H1 (cell line): ENCODE data around the gene AAMDC. TPM values are rescaled to one million over a fixed set of nuclear protein-coding genes. Genes with fewer than 3 reads are reported as not detected.

Experiments
- CTCF ChIA-PET: fragments of 300-600 bp; sonication (Branson Sonifier 250); formaldehyde crosslinking; loops from one replicate; lab custom pipeline; 2021; ENCODE audit not compliant: partially characterized antibody; lab: Charles Lee
- POLR2A ChIA-PET: fragments of 300-600 bp; sonication (Branson Sonifier 250); formaldehyde crosslinking; loops from one replicate; lab custom pipeline; 2021; ENCODE audit warnings: inconsistent platforms; ENCODE audit not compliant: partially characterized antibody; lab: Charles Lee
- DNase-seq, 2 experiments: peaks; one replicate each; pipeline versions ENCODE4 v3.0.0 to v3.0.0-alpha.2; 2010 to 2022; ENCODE audit warnings: low spot score in 2 of 2, low read depth in 1 of 2, mixed read lengths in 1 of 2
- FAIRE-seq: peaks from 2 replicates; lab custom pipeline; 2011; peaks lifted over from hg19 to GRCh38; lab: Jason Lieb, UNC
- H2AFZ ChIP-seq: 2 replicates; pipeline ENCODE4 v1.8.1; 2012; ENCODE audit warnings: low read length, inconsistent platforms
- H2AK5ac ChIP-seq: 2 replicates; pipeline ENCODE4 v1.6.1; 2013; ENCODE audit warnings: low read depth, low read length
- H2BK120ac ChIP-seq: replicated peaks from 2 replicates; pipeline ENCODE3; 2013; ENCODE audit warnings: low read depth, low read length, inconsistent platforms
- H2BK12ac ChIP-seq: 2 replicates; pipeline ENCODE4 v1.6.1; 2013; ENCODE audit warnings: low read depth, low read length
- H2BK15ac ChIP-seq: 2 replicates; pipeline ENCODE4 v1.6.1; 2013; ENCODE audit warnings: low read length
- H2BK20ac ChIP-seq: 2 replicates; pipeline ENCODE4 v1.6.1; 2013; ENCODE audit warnings: low read length
- H2BK5ac ChIP-seq: 2 replicates; pipeline ENCODE4 v1.6.1; 2013; ENCODE audit warnings: low read depth, low read length
- H3K14ac ChIP-seq: 2 replicates; pipeline ENCODE4 v1.6.1; 2013; ENCODE audit warnings: inconsistent platforms; ENCODE audit not compliant: insufficient read length
- H3K18ac ChIP-seq: 2 replicates; pipeline ENCODE4 v1.6.1; 2013; ENCODE audit warnings: low read length; ENCODE audit errors: extremely low read depth
- H3K23ac ChIP-seq: 2 replicates; pipeline ENCODE4 v1.6.1; 2013; ENCODE audit warnings: inconsistent platforms; ENCODE audit not compliant: insufficient read length
- H3K23me2 ChIP-seq: 2 replicates; pipeline ENCODE4 v1.6.1; 2013; ENCODE audit warnings: low read depth, low read length
- H3K27ac ChIP-seq: 2 replicates; pipeline ENCODE4 v1.6.1; 2011; ENCODE audit warnings: low read depth, low read length, inconsistent platforms
- H3K27me3 ChIP-seq, 4 experiments: replicated peaks in 1 of 4; 1 replicate in 1 of 4; 2 replicates in 3 of 4; pipeline versions ENCODE4 v1.6.1 to v1.8.1; 2011 to 2013; ENCODE audit warnings: low read length in 3 of 4, mild to moderate bottlenecking in 3 of 4, inconsistent platforms in 2 of 4, mixed read lengths in 2 of 4, moderate library complexity in 1 of 4; ENCODE audit not compliant: control insufficient read depth in 3 of 4, insufficient read depth in 3 of 4; ENCODE audit errors: extremely low read depth in 1 of 4
- H3K36me3 ChIP-seq, 4 experiments: 2 replicates each; pipeline versions ENCODE4 v1.6.1 to v1.8.1; 2011 to 2013; ENCODE audit warnings: mild to moderate bottlenecking in 4 of 4, low read length in 3 of 4, moderate library complexity in 2 of 4, control low read depth in 1 of 4, inconsistent platforms in 1 of 4; ENCODE audit not compliant: insufficient read depth in 4 of 4, control insufficient read depth in 2 of 4
- H3K4ac ChIP-seq: replicated peaks from 2 replicates; pipeline ENCODE3; 2013; ENCODE audit warnings: low read length, low read depth, mixed read lengths, inconsistent platforms; ENCODE audit not compliant: insufficient read length
- H3K4me1 ChIP-seq, 4 experiments: replicated peaks in 1 of 4; 1 replicate in 1 of 4; 2 replicates in 3 of 4; pipeline versions ENCODE4 v1.6.1 to v1.8.1; 2011 to 2013; ENCODE audit warnings: low read length in 3 of 4, inconsistent platforms in 2 of 4, mixed read lengths in 1 of 4; ENCODE audit not compliant: insufficient read depth in 4 of 4, control insufficient read depth in 3 of 4
- H3K4me2 ChIP-seq, 2 experiments: 2 replicates each; pipeline versions ENCODE4 v1.6.1 to v1.8.1; 2011 to 2013; ENCODE audit warnings: low read depth in 2 of 2, low read length in 2 of 2, control low read depth in 1 of 2, inconsistent platforms in 1 of 2, mild to moderate bottlenecking in 1 of 2; ENCODE audit not compliant: insufficient read depth in 1 of 2
- H3K4me3 ChIP-seq, 4 experiments: fragments of 200-600, 300-600 bp in 1 of 4; sonication (generic), shearing (Covaris generic), sonication (Bioruptor Twin) in 1 of 4; 2 replicates each; pipeline versions ENCODE4 v1.5.1 to v1.8.1; 2011 to 2016; ENCODE audit warnings: low read length in 4 of 4, low read depth in 3 of 4, control low read depth in 2 of 4, inconsistent platforms in 2 of 4, mild to moderate bottlenecking in 2 of 4, mixed read lengths in 1 of 4, moderate library complexity in 1 of 4; ENCODE audit not compliant: insufficient read depth in 2 of 4; ENCODE audit errors: extremely low read depth in 1 of 4
- H3K56ac ChIP-seq: replicated peaks from 2 replicates; pipeline ENCODE3; 2013; ENCODE audit warnings: low read depth, mild to moderate bottlenecking, mixed read lengths, low read length, inconsistent platforms; ENCODE audit not compliant: insufficient read length
- H3K79me1 ChIP-seq: 2 replicates; pipeline ENCODE4 v1.6.1; 2013; ENCODE audit warnings: low read depth, low read length, control low read depth
- H3K79me2 ChIP-seq, 2 experiments: 2 replicates each; pipeline versions ENCODE4 v1.6.1 to v1.8.1; 2012 to 2013; ENCODE audit warnings: low read length in 2 of 2, mild to moderate bottlenecking in 2 of 2, inconsistent platforms in 1 of 2; ENCODE audit not compliant: insufficient read depth in 2 of 2, control insufficient read depth in 1 of 2
- H3K9ac ChIP-seq, 4 experiments: replicated peaks in 1 of 4; 1 replicate in 1 of 4; 2 replicates in 3 of 4; pipeline versions ENCODE4 v1.6.1 to v1.8.1; 2011 to 2013; ENCODE audit warnings: low read depth in 3 of 4, low read length in 3 of 4, control low read depth in 2 of 4, mild to moderate bottlenecking in 2 of 4, moderate library complexity in 2 of 4, inconsistent platforms in 1 of 4; ENCODE audit errors: extremely low read depth in 1 of 4
- H3K9me3 ChIP-seq, 2 experiments: 2 replicates each; pipeline versions ENCODE4 v1.6.1 to v1.8.1; 2012 to 2013; ENCODE audit warnings: mild to moderate bottlenecking in 2 of 2, moderate library complexity in 2 of 2, control low read depth in 1 of 2, inconsistent platforms in 1 of 2, low read depth in 1 of 2, low read length in 1 of 2, mixed read lengths in 1 of 2; ENCODE audit not compliant: insufficient read depth in 2 of 2
- H4K20me1 ChIP-seq, 2 experiments: replicated peaks in 1 of 2; 2 replicates each; pipeline versions ENCODE3 to v1.8.1; 2011 to 2013; ENCODE audit warnings: inconsistent platforms in 2 of 2, low read length in 2 of 2, mild to moderate bottlenecking in 1 of 2; ENCODE audit not compliant: insufficient read depth in 2 of 2, control insufficient read depth in 1 of 2
- H4K5ac ChIP-seq: 2 replicates; pipeline ENCODE4 v1.6.1; 2013; ENCODE audit warnings: low read length, low read depth, mixed read lengths, inconsistent platforms; ENCODE audit not compliant: insufficient read length
- H4K8ac ChIP-seq: 2 replicates; pipeline ENCODE4 v1.8.0; 2013; ENCODE audit warnings: mild to moderate bottlenecking, moderate library complexity, low read length, inconsistent platforms; ENCODE audit not compliant: insufficient read depth; ENCODE audit errors: extremely low read depth
- H4K91ac ChIP-seq: replicated peaks from 2 replicates; pipeline ENCODE3; 2013; ENCODE audit warnings: low read length, mixed read lengths, inconsistent platforms; ENCODE audit not compliant: insufficient read length
- BRCA1 ChIP-seq: IDR thresholded peaks from 2 replicates; pipeline ENCODE4 v1.6.1; 2012; ENCODE audit warnings: low read depth, low read length, improper control_type of control experiment
- CTBP2 ChIP-seq: IDR thresholded peaks from 2 replicates; pipeline ENCODE4 v1.7.0; 2011; ENCODE audit warnings: borderline replicate concordance, mild to moderate bottlenecking, moderate library complexity, mixed read lengths, low read length; ENCODE audit not compliant: insufficient read depth, insufficient read length
- EP300 ChIP-seq, 2 experiments: IDR thresholded peaks; 1 replicate in 1 of 2; 2 replicates in 1 of 2; pipeline ENCODE4 v1.6.1; 2011 to 2012; ENCODE audit warnings: low read depth in 2 of 2, low read length in 2 of 2, mild to moderate bottlenecking in 2 of 2, borderline replicate concordance in 1 of 2, inconsistent platforms in 1 of 2, moderate library complexity in 1 of 2
- KDM4A ChIP-seq: IDR thresholded peaks from one replicate; pipeline ENCODE4 v1.7.1; 2012; ENCODE audit warnings: low read depth, mild to moderate bottlenecking, moderate library complexity, low read length, inconsistent platforms; ENCODE audit not compliant: severe bottlenecking
- SIN3A ChIP-seq, 2 experiments: IDR thresholded peaks in 1 of 2; conservative IDR thresholded peaks in 1 of 2; 2 replicates each; pipeline ENCODE4 v1.6.1; 2011 to 2012; ENCODE audit warnings: low read length in 2 of 2, improper control_type of control experiment in 1 of 2, low read depth in 1 of 2, mild to moderate bottlenecking in 1 of 2
- TCF12 ChIP-seq: IDR thresholded peaks from 2 replicates; pipeline ENCODE4 v1.6.1; 2011; ENCODE audit warnings: low read depth, mild to moderate bottlenecking, low read length
- WGBS, 2 experiments: shearing (Covaris generic) in 1 of 2; methylation state at CpG; one replicate each; pipeline versions ENCODE4 v1.1.6 to v1.1.7; 2013 to 2015; ENCODE audit warnings: low lambda C conversion rate in 2 of 2, mixed read lengths in 2 of 2, inconsistent platforms in 1 of 2, low coverage in 1 of 2, missing lambda C conversion rate in 1 of 2; ENCODE audit not compliant: insufficient replicate concordance in 2 of 2, insufficient coverage in 1 of 2, insufficient read length in 1 of 2; ENCODE audit errors: extremely low coverage in 1 of 2, missing lambda C conversion rate in 1 of 2; 5-methylcytosine and 5-hydroxymethylcytosine counted together
- polyA plus RNA-seq, 7 experiments: library from polyadenylated mRNA; depleted of rRNA in 3 of 7; stranded (reverse) in 5 of 7; unstranded in 2 of 7; fragments of >200 nt in 5 of 7; fragments of 200-250 nt in 2 of 7; gene quantifications; 1 replicate in 5 of 7; 2 replicates in 1 of 7; 4 replicates in 1 of 7; pipeline versions ENCODE4 v1.2.1 to v1.2.3, GENCODE V29; 2011 to 2013; ENCODE audit warnings: missing spikeins in 2 of 7, mixed read lengths in 2 of 7
- total RNA-seq: library from RNA; stranded (reverse); fragmentation: NEBNext Ultra II Directional; extraction: Animal tissue kit (Norgen Biotek cat#: 25700); gene quantifications from 2 replicates; pipeline ENCODE4 v1.2.1, GENCODE V29; 2021
- TF ChIP-seq, protein P1 (sequence below): IDR thresholded peaks from 2 replicates; pipeline ENCODE4 v1.6.1; 2011; ENCODE audit warnings: low read depth, mild to moderate bottlenecking, low read length; ENCODE audit not compliant: insufficient read depth

AAMDC gene
- total and polyA plus RNA-seq, 2 of the 8 experiments (the other 6 are each of a cell fraction or from before 2014, with no cell fraction given): 17.2 to 19.5 TPM

DNA sequence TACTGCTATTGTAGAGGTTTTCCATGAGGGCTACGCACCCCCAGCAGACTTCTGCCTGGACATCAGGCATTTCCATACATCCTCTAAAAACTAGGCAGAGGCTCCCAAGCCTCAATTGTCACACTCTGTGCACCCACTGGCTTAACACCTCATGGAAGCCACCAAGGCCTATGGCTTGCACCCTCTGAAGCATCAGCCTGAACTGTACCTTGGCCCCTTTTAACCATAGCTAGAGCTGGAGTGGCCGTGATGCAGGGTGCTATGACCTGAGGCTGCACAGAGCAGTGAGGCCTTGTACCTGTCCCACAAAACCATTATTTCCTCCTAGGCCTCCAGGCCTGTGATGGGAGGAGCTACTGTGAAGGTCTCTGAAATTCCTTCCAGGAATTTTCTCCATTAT is 33.9 kb downstream of the AAMDC start:
- Histone ChIP-seq H2BK15ac (no peak overlapping the region), H2BK120ac (no peak overlapping the region), H3K36me3 (peaks cover 0 to 27% (median 7%) of the 10 kb centered on the region in 4 experiments; a peak in 5 of 8 replicates), H3K27ac (no peak overlapping the region), H3K23me2 (no peaks in the 10 kb centered on the region), H2BK20ac (no peak overlapping the region), H3K56ac (no peak overlapping the region), H2BK5ac (no peak overlapping the region), H4K8ac (no peak overlapping the region), H3K79me2 (no peaks in the 10 kb centered on the region), H3K9me3 (peaks cover 26 to 30% of the 10 kb centered on the region in 2 experiments), H3K27me3 (no peaks in the 10 kb centered on the region), H2AK5ac (no peak overlapping the region), H3K14ac (no peak overlapping the region)
- POLR2A ChIA-PET: interaction anchor here (0.5 kb wide), 1 partner anchor 26 kb away, joined by 5 read pairs; no protein-coding TSS in a partner anchor
- no peak for FAIRE-seq
- 94% methylated on average over 2 of the region's 2 CpGs; no CpG with 5 or more reads in 1 of the 2 experiments for WGBS, 2 experiments
- no peak for TF ChIP-seq KDM4A
- no peak for TF ChIP-seq BRCA1
- TF ChIP-seq EP300 (IDR thresholded peaks at IDR 0.05; ENCODE audit: borderline replicate concordance in 1 of 2, low read depth in 2 of 2, low read length in 2 of 2): no peak
- TF ChIP-seq, protein P1, sequence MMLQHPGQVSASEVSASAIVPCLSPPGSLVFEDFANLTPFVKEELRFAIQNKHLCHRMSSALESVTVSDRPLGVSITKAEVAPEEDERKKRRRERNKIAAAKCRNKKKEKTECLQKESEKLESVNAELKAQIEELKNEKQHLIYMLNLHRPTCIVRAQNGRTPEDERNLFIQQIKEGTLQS: no peak
- no peak for TF ChIP-seq TCF12
- no peak for TF ChIP-seq SIN3A (conservative IDR thresholded peaks at IDR 0.05 in 1 of 2, IDR thresholded peaks at IDR 0.05 in 1 of 2; ENCODE audit: low read depth in 1 of 2, low read length in 2 of 2)
- TF ChIP-seq CTBP2: no peak
- TF ChIP-seq, all 59 proteins: peak for 0
- no peak overlapping the region for H3K4ac ChIP-seq
- no peak overlapping the region for H3K4me2 ChIP-seq
- CTCF ChIA-PET: no interaction called here
- no peak overlapping the region for H3K9ac ChIP-seq
- H4K91ac ChIP-seq: no peak overlapping the region
- H2BK12ac ChIP-seq: no peak overlapping the region
- no peak overlapping the region for H4K5ac ChIP-seq
- H3K4me3 ChIP-seq: no peak overlapping the region
- DNase-seq: no peak
- H3K79me1 ChIP-seq: no peaks in the 10 kb centered on the region
- no peak overlapping the region for H3K18ac ChIP-seq
- H3K4me1 ChIP-seq: no peaks in the 10 kb centered on the region
- no peak overlapping the region for H2AFZ ChIP-seq
- no peaks in the 10 kb centered on the region for H4K20me1 ChIP-seq
- no peak overlapping the region for H3K23ac ChIP-seq
